GM06990 (cell line): ENCODE data around the gene PNKP.

Experiments used
- DNase-seq: peaks from one replicate; pipeline ENCODE4 v3.0.0-alpha.2; 2011; ENCODE audit not compliant: insufficient read length; ENCODE audit errors: extremely low read depth
- H3K27me3 ChIP-seq: replicated peaks from 2 replicates; pipeline ENCODE4 v1.6.0; 2011; ENCODE audit warnings: low read length; ENCODE audit not compliant: control insufficient read depth, insufficient read depth
- H3K36me3 ChIP-seq: 2 replicates; pipeline ENCODE4 v1.5.1; 2011; ENCODE audit warnings: low read length; ENCODE audit not compliant: control insufficient read depth, insufficient read depth
- H3K4me3 ChIP-seq: replicated peaks from 2 replicates; pipeline ENCODE4 v1.5.1; 2011; ENCODE audit warnings: low read depth, mild to moderate bottlenecking, control low read depth, low read length
- CTCF ChIP-seq: IDR thresholded peaks from 2 replicates; pipeline ENCODE4 v1.5.1; 2011; ENCODE audit warnings: low read length, control low read depth, mild to moderate bottlenecking, inconsistent platforms; ENCODE audit not compliant: insufficient read depth, poor library complexity, severe bottlenecking

PNKP gene

GRCh38 chr19:49839713-49840112, 27.7 kb downstream of the PNKP start:
- DNase-seq, result no peak
- H3K27me3 ChIP-seq, result no peaks in the 10 kb centered on the region
- peaks cover 29% of the 10 kb centered on the region for H3K36me3 ChIP-seq
- no peak overlapping the region for H3K4me3 ChIP-seq
- no peak for TF ChIP-seq CTCF

GRCh38 chr19:49838885-49839588, 28.3 kb downstream of the PNKP start:
- H3K36me3 ChIP-seq, result peaks cover 32% of the 10 kb centered on the region
- H3K4me3 ChIP-seq, result no peak overlapping the region
- no peak for TF ChIP-seq CTCF
- no peaks in the 10 kb centered on the region for H3K27me3 ChIP-seq
- no peak for DNase-seq

GRCh38 chr19:49837425-49837824, 30.0 kb downstream of the PNKP start:
- H3K27me3 ChIP-seq, result no peaks in the 10 kb centered on the region
- peaks cover 43% of the 10 kb centered on the region for H3K36me3 ChIP-seq
- TF ChIP-seq CTCF, result no peak
- DNase-seq, result no peak
- no peak overlapping the region for H3K4me3 ChIP-seq

- no peak for DNase-seq
- H3K36me3 ChIP-seq, result peaks cover 43% of the 10 kb centered on the region
- no peak for TF ChIP-seq CTCF
Observed at GRCh38 chr19:49837009-49837310, 30.4 kb downstream of the PNKP start.

GRCh38 chr19:49836176-49837008, 31.0 kb downstream of the PNKP start:
- no peaks in the 10 kb centered on the region for H3K27me3 ChIP-seq
- peaks cover 45% of the 10 kb centered on the region for H3K36me3 ChIP-seq
- H3K4me3 ChIP-seq, result no peak overlapping the region
- no peak for DNase-seq
- TF ChIP-seq CTCF, result no peak

More at GRCh38 chr19:49837009-49837310, 30.4 kb downstream of the PNKP start:
- no peaks in the 10 kb centered on the region for H3K27me3 ChIP-seq
- no peak overlapping the region for H3K4me3 ChIP-seq
